ENCODE data around the gene CIDEA.

- TF ChIP-seq POLR2AphosphoS5 (IDR thresholded peaks at IDR 0.05; ENCODE audit: low read depth, low read length) (no peak), POLR2A (IDR thresholded peaks at IDR 0.05; ENCODE audit: low read depth, low read length) (no peak)
These were observed 2.1 kb upstream of the CIDEA start for GRCh38 chr18:12252061-12252460.

All from GM12891 (cell line).